HG03066 (cell line): ENCODE results near the gene COX10.
"Not testable (repeated sequence)": the region's sequence is repeated elsewhere in the genome, so short reads cannot be mapped to it uniquely, and the experiment has no call there.

Source experiments
- ATAC-seq: cut with Tn5 transposase; IDR thresholded peaks from one replicate; pipeline ENCODE4 v1.9.1; 2021; ENCODE audit warnings: low read depth; ENCODE audit not compliant: unreplicated experiment

COX10 gene

DNA sequence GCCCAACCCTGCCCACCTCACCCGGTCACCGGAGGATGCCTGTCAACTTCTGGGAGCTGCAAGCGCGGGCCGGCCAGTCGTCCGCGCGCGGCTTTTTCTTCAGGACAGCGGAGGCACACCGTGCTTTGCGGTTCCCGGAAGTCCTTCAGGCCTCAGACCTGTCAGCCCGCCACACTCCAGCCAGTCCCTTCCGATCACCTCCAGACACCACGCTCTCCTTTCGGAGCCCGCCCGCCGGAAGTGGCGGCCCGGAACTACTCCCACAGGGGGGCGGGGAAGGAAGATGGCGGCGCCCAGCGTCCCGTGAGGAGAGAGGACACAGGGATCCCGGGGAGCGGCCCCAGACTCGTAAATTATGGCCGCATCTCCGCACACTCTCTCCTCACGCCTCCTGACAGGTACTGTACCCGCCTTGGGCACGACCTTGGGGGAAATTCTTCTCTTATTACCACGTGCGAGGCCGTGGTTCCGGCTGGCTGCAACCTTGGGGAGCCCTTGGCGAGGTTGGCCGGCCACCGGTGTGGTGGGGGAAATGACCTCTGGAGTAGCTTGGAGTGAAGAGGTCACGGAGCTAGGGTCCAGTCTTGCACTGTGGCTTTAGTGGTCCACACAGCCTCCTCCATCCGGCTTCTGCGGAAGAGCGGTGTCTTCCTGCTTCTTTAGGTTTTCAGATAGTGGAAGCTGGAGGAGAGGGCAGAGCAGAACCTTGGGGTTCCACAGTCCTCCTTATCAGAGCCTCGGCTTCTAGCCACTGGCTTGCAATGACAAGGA, at the start of gene COX10:
Gene COX10 (plus strand): TSS at position 254 of the 771 bp plus-strand sequence. CDS start 102 bp downstream, at position 356.
- ATAC-seq = peak; percentile 99

DNA sequence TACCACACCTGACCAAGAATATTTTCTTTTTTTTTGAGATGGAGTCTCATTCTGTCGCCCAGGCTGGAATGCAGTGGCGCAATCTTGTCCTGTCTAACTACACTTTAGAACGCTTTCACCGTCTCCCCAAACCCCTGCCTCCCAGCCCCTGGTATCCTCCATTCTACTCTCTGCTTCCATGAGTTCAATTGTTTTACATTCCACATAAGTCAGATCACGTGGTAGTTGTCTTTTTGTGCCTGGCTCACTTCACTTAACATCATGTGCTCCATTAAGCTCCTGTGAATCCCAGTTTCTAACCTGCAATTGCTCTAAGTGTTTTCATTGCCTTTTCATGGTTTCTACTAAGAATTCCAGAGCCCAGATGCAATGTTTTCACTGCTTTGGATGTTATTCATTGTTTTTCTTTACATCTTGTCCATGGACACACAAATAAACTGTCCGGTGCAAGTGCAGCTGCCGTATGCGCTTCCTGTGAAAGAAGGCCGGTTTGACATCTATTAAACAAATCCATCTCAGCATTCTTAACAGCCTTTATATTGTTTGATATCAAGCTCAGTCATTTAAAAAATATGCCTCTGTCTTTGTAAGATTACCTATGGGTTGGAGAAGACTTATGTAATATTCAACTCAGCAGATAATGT, 47.5 kb upstream of the COX10 start:
- ATAC-seq = not testable (repeated sequence)

GRCh38 chr17:14029755-14030154, 39.5 kb upstream of the COX10 start:
- ATAC-seq = not testable (repeated sequence)

DNA sequence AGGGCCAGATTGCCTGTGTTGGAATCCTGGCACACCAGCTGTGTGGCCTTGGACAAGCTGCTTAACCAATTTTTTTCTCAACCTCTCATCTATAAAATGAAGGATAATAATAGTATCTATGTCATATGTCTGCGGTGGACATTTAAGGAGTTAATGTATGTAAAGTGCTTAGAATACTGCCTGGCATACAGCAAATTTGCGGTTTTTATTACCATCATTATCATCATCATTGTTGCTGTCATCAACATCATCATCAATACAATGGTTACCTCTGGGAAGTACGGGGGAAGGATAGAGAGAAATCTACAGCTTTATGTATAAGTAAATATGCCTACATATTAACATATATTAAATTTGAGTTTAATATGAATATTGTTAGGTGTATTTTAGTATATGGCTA, 37.1 kb upstream of the COX10 start:
- no peak for ATAC-seq

- no peak for ATAC-seq
Measured at GRCh38 chr17:14033166-14033565, 36.1 kb upstream of the COX10 start.

GRCh38 chr17:14037453-14037852, 31.9 kb upstream of the COX10 start:
- no peak for ATAC-seq

GRCh38 chr17:14038206-14038605, 31.1 kb upstream of the COX10 start:
- no peak for ATAC-seq

- no peak for ATAC-seq
Measured at GRCh38 chr17:14042411-14042810, 26.9 kb upstream of the COX10 start.

DNA sequence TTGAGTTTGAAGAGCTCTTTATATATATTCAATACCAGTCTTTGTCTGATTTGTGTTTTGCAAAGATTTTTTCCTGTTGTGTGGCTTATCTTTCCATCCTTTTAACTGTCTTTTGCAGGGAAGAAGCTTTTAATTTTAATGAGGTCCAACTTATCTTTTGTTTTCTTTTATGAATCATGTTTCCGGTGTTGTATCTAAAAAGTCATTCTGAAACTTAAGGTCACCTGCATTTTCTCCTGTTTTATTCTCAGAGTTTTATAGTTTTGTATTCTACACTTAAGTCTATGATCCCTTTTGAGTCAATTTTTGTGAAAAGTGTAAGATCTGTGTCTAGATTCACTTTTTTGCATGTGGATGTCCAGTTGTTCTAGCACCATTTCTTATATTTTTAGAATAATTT, 24.6 kb upstream of the COX10 start:
- no peak for ATAC-seq

- no peak for ATAC-seq
Measured at GRCh38 chr17:14046978-14047377, 22.3 kb upstream of the COX10 start.

- ATAC-seq = no peak
Measured at GRCh38 chr17:14047591-14047990, 21.7 kb upstream of the COX10 start.

DNA sequence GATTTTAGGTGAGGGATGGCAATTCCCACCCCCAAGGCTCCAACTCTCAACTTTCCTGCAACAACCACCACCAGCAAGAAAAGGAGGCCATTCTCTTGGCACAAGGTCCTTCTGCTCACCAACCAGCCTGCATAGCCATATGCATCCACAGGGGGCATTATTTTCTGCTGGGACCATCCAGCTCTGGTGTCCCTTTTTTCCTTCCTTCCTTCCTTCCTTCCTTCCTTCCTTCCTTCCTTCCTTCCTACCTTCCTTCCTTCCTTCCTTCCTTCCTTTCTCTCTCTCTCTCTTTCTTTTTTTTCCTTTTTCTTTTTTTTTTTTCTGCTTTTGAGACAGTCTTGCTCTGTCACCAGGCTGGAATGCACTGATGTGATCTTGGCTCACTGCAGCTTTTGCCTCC, 21.1 kb upstream of the COX10 start:
- no peak for ATAC-seq

DNA sequence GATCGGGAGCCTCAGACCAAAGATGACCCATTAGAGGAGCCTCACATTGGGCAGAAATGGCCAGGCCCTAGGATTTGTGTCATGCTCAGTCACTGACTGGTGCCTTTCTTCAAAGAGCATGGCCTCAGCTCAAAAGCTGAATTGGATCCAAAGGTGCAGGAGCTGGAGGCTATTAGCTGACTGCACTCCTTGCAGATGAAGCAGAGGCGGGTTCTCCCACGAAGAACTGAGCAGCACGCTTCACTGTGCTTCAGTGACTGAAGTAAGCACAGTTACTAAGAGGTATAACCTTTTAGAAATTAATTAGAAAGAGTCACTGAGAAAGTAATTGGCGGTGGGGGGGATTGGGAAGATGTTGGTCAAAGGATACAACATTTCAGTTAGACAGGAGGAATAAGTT, 18.7 kb upstream of the COX10 start:
- ATAC-seq = no peak

DNA sequence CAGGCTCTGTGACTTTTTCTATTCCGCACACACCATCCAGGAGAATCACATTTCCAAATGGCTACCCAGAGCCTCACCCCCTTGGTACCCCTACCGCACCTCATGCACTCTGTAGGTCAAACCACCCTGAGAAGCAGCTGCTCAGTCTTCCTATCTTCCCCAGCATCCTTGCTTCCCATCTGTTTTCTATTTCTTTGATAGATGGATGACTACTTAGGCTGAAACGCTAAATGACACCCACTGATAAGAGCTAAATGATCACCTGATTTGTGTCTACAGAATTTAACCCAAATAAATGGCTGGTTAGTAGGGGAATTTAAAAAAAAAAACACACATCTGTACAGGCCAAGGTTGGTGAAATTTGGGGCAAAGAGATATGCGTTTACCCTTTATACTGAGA, 17.6 kb upstream of the COX10 start:
- ATAC-seq = no peak

DNA sequence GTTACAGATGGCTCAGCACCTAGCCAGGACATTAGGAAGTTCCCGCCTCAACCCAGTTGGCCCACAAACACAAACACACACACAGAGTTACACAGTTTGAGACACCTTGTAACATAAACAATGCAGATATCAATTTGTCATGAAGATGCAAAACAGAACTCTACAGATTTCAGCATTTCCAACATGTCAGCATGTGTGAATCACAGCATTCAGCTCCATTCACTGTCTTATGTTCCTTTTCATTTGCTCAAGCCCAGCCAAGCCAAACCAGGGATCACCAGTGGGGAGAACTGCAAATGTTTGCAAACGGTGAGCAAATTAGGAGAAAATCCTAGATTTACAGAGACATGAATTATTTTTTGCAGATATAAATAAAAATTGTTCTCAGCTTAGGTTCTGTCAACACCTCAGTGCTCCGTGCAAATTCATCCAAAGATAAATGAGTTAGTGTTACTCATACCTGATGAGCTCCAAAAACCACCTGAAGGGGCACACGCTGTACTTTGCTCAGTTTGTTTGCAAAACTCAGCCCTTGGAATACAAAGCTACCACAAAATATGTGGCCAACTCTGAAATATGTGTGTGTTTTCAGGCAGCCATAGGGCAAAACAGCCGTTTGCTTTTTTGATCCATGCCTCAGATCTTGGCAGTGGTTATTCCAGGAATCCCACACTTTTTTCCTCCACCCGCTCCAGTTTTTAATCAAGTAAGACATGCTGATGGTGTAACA, 16.3 kb upstream of the COX10 start:
- ATAC-seq = no peak

- no peak for ATAC-seq
Measured at GRCh38 chr17:14057591-14057990, 11.7 kb upstream of the COX10 start.

GRCh38 chr17:14058051-14058450, 11.3 kb upstream of the COX10 start:
- no peak for ATAC-seq

DNA sequence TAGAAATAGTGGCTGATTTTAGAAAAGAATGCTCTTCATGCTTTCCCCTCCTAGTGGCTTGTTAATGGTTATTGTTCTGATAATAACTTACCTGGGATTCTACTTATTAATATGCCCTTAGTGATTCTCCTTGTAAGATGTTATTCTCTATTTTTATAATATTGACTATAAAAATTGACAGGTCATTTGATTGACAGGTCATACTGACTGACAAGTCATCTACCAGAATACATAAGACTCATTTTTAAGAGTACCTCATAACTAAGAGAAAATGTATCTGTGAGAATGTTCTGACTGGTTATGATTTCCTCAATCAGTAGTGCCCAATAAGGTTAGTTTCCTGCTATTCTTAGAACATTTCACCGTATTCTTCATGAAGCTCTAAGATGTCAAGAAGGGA, 8.6 kb upstream of the COX10 start:
- ATAC-seq = no peak

- no peak for ATAC-seq
Measured at GRCh38 chr17:14061666-14062560, 7.4 kb upstream of the COX10 start.

- ATAC-seq = no peak
Measured at GRCh38 chr17:14067347-14067746, 2.0 kb upstream of the COX10 start.
